Right lobe of liver (tissue), 4 donors: ENCODE results near the gene TSPAN8.

Experiments used
- POLR2A ChIP-seq: fragments of 450-650 bp; IDR thresholded peaks from one replicate; pipeline ENCODE4 v1.6.1; 2017; ENCODE audit warnings: antibody characterized with exemption, mild to moderate bottlenecking
- TF ChIP-seq, protein P1 (sequence below), 4 donors: fragments of 200-600 bp in 3 of 4; fragments of 450-650 bp in 1 of 4; IDR thresholded peaks; one replicate each; pipeline versions ENCODE4 v1.5.1 to v1.8.0; 2016 to 2022; ENCODE audit warnings: antibody characterized with exemption in 4 of 4, mild to moderate bottlenecking in 2 of 4
- donor health status: DM: no; HTN: no; CAD: no.
- donor health status: DM: no; HTN: no; CAD: no.
- donor health status: DM: no; HTN: yes; CAD: no.

DNA sequence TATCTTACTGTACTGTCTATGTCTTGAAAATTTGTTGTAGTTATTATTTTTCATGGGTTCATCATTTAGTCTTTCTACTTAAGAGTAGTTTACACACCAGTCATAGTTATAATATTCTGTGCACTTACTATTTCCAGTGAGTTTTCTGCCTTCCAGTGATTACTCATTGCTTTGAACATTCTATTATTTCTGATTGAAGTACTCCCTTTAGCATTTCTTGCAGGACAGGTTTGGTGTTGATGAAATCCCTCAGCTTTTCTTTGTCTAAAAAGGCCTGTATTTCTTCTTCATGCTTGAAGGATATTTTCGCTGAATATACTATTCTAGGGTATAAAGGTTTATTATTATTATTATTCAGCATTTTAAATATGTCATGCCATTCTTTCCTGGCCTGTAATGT is 66.8 kb downstream of the TSPAN8 start:
- TF ChIP-seq, protein P1, sequence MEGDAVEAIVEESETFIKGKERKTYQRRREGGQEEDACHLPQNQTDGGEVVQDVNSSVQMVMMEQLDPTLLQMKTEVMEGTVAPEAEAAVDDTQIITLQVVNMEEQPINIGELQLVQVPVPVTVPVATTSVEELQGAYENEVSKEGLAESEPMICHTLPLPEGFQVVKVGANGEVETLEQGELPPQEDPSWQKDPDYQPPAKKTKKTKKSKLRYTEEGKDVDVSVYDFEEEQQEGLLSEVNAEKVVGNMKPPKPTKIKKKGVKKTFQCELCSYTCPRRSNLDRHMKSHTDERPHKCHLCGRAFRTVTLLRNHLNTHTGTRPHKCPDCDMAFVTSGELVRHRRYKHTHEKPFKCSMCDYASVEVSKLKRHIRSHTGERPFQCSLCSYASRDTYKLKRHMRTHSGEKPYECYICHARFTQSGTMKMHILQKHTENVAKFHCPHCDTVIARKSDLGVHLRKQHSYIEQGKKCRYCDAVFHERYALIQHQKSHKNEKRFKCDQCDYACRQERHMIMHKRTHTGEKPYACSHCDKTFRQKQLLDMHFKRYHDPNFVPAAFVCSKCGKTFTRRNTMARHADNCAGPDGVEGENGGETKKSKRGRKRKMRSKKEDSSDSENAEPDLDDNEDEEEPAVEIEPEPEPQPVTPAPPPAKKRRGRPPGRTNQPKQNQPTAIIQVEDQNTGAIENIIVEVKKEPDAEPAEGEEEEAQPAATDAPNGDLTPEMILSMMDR (IDR thresholded peaks at IDR 0.05) = no peak
- TF ChIP-seq POLR2A = no peak
